Panc1 (cell line): ENCODE results near the gene RALGAPA1. TPM values are rescaled to one million over a fixed set of nuclear protein-coding genes. Genes with fewer than 3 reads are reported as not detected.

ENCODE experiments used
- ATAC-seq: fragments of 200-7000 bp; cut with Tn5 transposase; 2 replicates; pipeline ENCODE4 v1.9.1; 2020; ENCODE audit warnings: mild to moderate bottlenecking, moderate library complexity
- BruUV-seq: library from RNA; stranded (reverse); fragments of 400-500 nt; replicated peaks from 2 replicates; lab custom pipeline; 2021; lab: Mats Ljungman, UMichigan
- CTCF ChIA-PET: fragments of 300-600 bp; sonication (Branson Sonifier 250); formaldehyde crosslinking; loops from one replicate; lab custom pipeline; 2022; ENCODE audit warnings: antibody characterized with exemption; lab: Charles Lee
- POLR2A ChIA-PET: fragments of 300-600 bp; sonication (Branson Sonifier 250); formaldehyde crosslinking; loops from one replicate; lab custom pipeline; 2022; ENCODE audit warnings: antibody characterized with exemption; lab: Charles Lee
- DNase-seq: peaks from one replicate; pipeline ENCODE4 v3.0.0-alpha.2; 2010; ENCODE audit warnings: low read depth, low spot score
- H3K27ac ChIP-seq: 2 replicates; pipeline ENCODE4 v1.5.1; 2011; ENCODE audit warnings: mild to moderate bottlenecking, low read length, inconsistent platforms
- H3K27me3 ChIP-seq: fragments of 200-500 bp; sonication (Bioruptor generic); 2 replicates; pipeline ENCODE4 v1.6.0; 2014; ENCODE audit warnings: low read length, inconsistent platforms; ENCODE audit not compliant: control insufficient read depth, insufficient read depth
- H3K36me3 ChIP-seq: fragments of 200-500 bp; sonication (Bioruptor generic); 2 replicates; pipeline ENCODE4 v1.5.1; 2014; ENCODE audit warnings: inconsistent platforms, mild to moderate bottlenecking, low read length, moderate library complexity; ENCODE audit not compliant: control insufficient read depth, insufficient read depth
- H3K4me1 ChIP-seq: 2 replicates; pipeline ENCODE4 v1.5.1; 2011; ENCODE audit warnings: inconsistent platforms, mild to moderate bottlenecking, low read length, moderate library complexity; ENCODE audit not compliant: control insufficient read depth, insufficient read depth
- H3K4me3 ChIP-seq, 2 experiments: 2 replicates each; pipeline ENCODE4 v1.5.1; 2011 to 2012; ENCODE audit warnings: low read depth in 2 of 2, low read length in 2 of 2, mild to moderate bottlenecking in 2 of 2, inconsistent platforms in 1 of 2, moderate library complexity in 1 of 2
- H3K9me3 ChIP-seq: fragments of 200-500 bp; sonication (Bioruptor generic); 2 replicates; pipeline ENCODE4 v1.5.1; 2014; ENCODE audit warnings: low read depth, mild to moderate bottlenecking, inconsistent platforms, low read length, moderate library complexity; ENCODE audit not compliant: control insufficient read depth, insufficient read depth
- POLR2AphosphoS5 ChIP-seq: IDR thresholded peaks from 2 replicates; pipeline ENCODE4 v1.6.1; 2012; ENCODE audit warnings: mild to moderate bottlenecking, low read depth, low read length, moderate library complexity
- REST ChIP-seq, 2 experiments: IDR thresholded peaks; 2 replicates each; pipeline ENCODE4 v1.6.1; 2011 to 2012; ENCODE audit warnings: low read depth in 2 of 2, control low read depth in 1 of 2, low read length in 1 of 2, mild to moderate bottlenecking in 1 of 2, moderate library complexity in 1 of 2; ENCODE audit not compliant: insufficient read depth in 1 of 2
- SIN3A ChIP-seq: IDR thresholded peaks from 2 replicates; pipeline ENCODE4 v1.6.1; 2012; ENCODE audit warnings: low read depth, mild to moderate bottlenecking, low read length, moderate library complexity, borderline replicate concordance; ENCODE audit not compliant: insufficient read depth
- TCF7L2 ChIP-seq: IDR thresholded peaks from 2 replicates; pipeline ENCODE4 v1.6.1; 2011; ENCODE audit warnings: mild to moderate bottlenecking, low read depth, low read length, inconsistent platforms
- in situ Hi-C: cut with HindIII; loops from 2 replicates; pipeline ENCODE4 v1.10.0; 2016; ENCODE audit warnings: low sequenced_read_pairs, low pct_unique_long_range_greater_than_20kb
- intact Hi-C: fragments of 100-400 bp; cut with micrococcal nuclease; formaldehyde crosslinking; loops from one replicate; pipeline ENCODE4 v1.10.0; 2022; ENCODE audit not compliant: unreplicated experiment
- total RNA-seq: library from RNA; stranded (reverse); gene quantifications from one replicate; pipeline ENCODE4 v1.2.1, GENCODE V29; 2021; ENCODE audit not compliant: unreplicated experiment
- TF ChIP-seq, protein P1 (sequence below): fragments of 450-650 bp; IDR thresholded peaks from 2 replicates; pipeline ENCODE4 v1.5.1; 2017; ENCODE audit warnings: mild to moderate bottlenecking

RALGAPA1 gene
- total RNA-seq, 1 experiment from 2014 or later = 31.5 TPM

- no peaks in the 10 kb centered on the region; the same call in 1 of the 2 replicates for H3K36me3 ChIP-seq
- H3K4me3 ChIP-seq = no peak overlapping the region
- DNase-seq (no peak), ATAC-seq (no peak)
- POLR2A ChIA-PET = no interaction called here
- TF ChIP-seq SIN3A = no peak
- no peak for TF ChIP-seq POLR2AphosphoS5
- TF ChIP-seq REST (IDR thresholded peaks at IDR 0.05; ENCODE audit: insufficient read depth in 1 of 2, low read depth in 2 of 2, low read length in 1 of 2) = no peak
- TF ChIP-seq, protein P1, sequence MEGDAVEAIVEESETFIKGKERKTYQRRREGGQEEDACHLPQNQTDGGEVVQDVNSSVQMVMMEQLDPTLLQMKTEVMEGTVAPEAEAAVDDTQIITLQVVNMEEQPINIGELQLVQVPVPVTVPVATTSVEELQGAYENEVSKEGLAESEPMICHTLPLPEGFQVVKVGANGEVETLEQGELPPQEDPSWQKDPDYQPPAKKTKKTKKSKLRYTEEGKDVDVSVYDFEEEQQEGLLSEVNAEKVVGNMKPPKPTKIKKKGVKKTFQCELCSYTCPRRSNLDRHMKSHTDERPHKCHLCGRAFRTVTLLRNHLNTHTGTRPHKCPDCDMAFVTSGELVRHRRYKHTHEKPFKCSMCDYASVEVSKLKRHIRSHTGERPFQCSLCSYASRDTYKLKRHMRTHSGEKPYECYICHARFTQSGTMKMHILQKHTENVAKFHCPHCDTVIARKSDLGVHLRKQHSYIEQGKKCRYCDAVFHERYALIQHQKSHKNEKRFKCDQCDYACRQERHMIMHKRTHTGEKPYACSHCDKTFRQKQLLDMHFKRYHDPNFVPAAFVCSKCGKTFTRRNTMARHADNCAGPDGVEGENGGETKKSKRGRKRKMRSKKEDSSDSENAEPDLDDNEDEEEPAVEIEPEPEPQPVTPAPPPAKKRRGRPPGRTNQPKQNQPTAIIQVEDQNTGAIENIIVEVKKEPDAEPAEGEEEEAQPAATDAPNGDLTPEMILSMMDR = no peak
- TF ChIP-seq TCF7L2 = no peak
- intact Hi-C loops = no loop called here
- no peaks in the 10 kb centered on the region for H3K9me3 ChIP-seq
- in situ Hi-C loops = no loop called here
- H3K27ac ChIP-seq = no peak overlapping the region
- CTCF ChIA-PET = no interaction called here
- H3K4me1 ChIP-seq = no peaks in the 10 kb centered on the region
- BruUV-seq = no TSS peak
- H3K27me3 ChIP-seq = no peaks in the 10 kb centered on the region
Observed at GRCh38 chr14:35696119-35696518, 113.0 kb downstream of the RALGAPA1 start.

DNA sequence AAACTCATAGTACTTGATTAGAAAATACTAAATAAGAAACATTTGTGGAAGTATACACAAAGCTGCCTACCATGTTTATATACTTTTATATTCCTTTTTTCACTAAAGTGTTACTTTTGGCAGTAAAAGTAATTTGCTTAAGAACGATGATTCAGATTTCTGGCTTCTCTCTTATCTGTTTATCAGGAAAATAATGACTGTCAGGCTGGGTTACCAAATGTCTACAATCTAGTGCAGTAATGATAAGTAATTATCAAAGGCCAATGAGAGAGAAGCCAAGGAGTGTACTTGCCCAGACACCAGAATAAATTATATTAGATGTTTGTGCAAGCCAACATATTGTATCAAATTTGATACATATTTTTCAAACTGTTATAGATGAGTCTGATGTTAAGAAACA lies 113.4 kb downstream of the RALGAPA1 start:
- H3K4me3 ChIP-seq = no peak overlapping the region
- in situ Hi-C loops = no loop called here
- intact Hi-C loops = no loop called here
- no peaks in the 10 kb centered on the region; the same call in 1 of the 2 replicates for H3K36me3 ChIP-seq
- POLR2A ChIA-PET = no interaction called here
- no peak for TF ChIP-seq SIN3A
- TF ChIP-seq REST (IDR thresholded peaks at IDR 0.05; ENCODE audit: insufficient read depth in 1 of 2, low read depth in 2 of 2, low read length in 1 of 2) = no peak
- TF ChIP-seq TCF7L2 = no peak
- TF ChIP-seq, protein P1 = no peak
- TF ChIP-seq POLR2AphosphoS5 = no peak
- no peak for DNase-seq
- CTCF ChIA-PET = no interaction called here
- no peak overlapping the region for H3K27ac ChIP-seq
- H3K9me3 ChIP-seq = no peaks in the 10 kb centered on the region
- BruUV-seq = no TSS peak
- ATAC-seq = no peak
- H3K4me1 ChIP-seq = no peaks in the 10 kb centered on the region
- no peaks in the 10 kb centered on the region for H3K27me3 ChIP-seq
